ENCODE measurements around the gene PIP4K2A.
"Not testable (repeated sequence)": the region's sequence is repeated elsewhere in the genome, so short reads cannot be mapped to it uniquely, and the experiment has no call there.

The PIP4K2A gene
- 209 reads per million, percentile 93 among the genes with 10 or more reads in this experiment for total RNA-seq

DNA sequence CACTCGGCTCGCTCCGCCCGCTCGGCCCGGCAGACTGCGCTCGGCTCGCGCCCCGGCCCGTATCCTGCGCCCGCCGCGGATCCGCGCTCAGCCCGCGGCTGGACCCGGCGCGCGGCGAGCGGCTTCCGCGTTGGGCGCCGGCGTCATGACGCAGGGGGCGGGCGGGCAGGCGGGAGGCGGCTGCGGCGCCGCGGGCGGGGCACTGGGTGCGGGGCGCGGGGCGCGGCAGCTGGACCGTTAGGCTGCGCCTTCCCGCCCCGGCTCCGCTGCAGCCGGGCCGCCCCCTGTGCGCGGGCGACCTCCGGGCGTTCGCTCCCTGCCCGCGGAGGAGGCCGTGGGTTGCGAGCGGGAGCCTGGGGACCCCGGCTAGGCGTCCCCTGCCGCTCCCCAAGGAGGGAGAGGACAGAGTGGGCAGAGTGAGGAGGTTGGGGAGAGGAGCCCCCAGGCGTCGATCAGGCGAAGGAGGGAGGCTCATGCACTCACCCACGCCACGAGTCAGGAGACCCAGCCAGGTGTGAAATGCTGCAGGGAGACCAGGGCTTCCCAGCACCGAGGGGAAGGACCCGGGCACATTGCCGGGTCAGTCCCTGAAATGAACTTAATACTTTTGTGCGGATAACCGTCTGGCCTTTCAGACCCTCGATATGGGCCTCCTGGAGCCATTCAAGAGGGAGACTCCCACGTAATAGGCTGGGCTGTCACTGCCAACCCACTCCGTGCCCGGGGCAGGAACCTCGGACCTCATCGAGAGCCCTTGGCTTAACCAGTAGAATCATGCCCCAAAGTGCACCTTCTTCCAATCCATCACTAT, at the start of gene PIP4K2A:
Gene PIP4K2A, minus strand, starts transcription at position 100 of the 811 bp plus-strand sequence. CDS start 252 bp downstream, outside the sequence.
- DNase-seq, result peak; percentile 66

DNA sequence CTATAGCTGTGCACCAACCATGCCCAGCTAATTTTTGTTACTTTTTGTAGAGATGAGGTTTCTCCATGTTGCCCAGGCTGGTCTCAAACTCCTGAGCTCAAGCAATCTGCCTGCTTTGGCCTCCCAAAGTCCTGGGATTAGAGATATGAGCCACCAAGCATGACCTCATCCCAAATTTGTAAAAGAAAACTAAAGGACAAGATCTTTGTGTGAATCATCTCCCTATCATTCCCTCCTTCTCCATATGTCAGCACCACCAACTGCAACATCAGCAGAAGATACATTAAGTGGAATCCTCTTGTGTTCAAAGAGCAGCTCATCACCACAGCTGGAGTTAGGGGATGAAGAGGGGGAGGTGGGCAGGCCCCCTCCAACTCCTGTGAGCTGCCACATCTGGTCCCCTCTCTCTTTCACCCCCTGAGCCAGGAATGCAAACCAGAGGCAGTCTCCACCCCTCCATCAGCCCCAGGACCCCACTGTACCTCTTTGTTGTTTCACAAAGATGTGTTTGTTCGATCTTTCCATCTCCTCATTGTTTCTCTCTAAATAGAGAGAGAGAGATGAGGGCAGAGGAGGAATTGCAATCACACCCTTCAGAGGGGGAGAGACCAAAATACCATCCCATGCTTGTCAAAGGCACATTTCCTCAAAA, 47.3 kb upstream of the PIP4K2A start:
- DNase-seq, result no peak

DNA sequence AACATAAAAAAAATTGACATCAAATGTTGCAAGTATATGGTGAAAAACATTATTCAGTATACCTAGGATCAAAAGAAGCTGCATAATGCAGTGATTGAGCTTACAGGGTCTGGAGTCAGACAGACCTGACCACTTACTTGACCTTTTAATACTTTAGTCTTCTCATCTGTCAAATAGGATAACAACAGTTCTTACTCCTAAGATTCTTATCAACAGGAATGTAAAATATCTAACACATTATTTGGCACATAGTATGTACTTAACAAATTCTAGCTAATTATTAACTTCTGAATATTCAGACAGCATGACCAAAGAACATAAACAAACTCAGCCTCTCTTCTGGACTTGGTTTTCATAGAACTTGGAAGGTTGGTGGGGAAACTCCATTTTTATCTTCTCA, 45.6 kb upstream of the PIP4K2A start:
- no peak for DNase-seq

DNA sequence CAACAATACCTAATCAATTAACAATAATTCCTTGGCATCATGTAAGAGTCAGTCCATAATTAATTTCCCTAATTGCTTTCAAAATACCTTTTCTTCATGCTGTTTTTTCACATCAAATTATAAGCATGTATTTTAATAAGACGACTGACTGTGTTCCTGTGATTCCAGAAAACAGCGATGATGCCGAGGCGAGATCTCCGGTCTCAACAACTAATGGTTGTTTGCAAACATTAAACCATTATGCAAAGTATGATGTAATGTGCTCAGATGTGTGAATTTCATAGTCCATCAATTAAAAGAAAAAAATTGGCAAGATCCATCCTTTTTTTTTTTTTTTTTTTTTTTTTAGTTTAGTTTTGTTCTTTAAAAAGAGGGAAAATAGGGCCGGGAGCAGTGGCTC, 44.5 kb upstream of the PIP4K2A start:
- no peak for DNase-seq

DNA sequence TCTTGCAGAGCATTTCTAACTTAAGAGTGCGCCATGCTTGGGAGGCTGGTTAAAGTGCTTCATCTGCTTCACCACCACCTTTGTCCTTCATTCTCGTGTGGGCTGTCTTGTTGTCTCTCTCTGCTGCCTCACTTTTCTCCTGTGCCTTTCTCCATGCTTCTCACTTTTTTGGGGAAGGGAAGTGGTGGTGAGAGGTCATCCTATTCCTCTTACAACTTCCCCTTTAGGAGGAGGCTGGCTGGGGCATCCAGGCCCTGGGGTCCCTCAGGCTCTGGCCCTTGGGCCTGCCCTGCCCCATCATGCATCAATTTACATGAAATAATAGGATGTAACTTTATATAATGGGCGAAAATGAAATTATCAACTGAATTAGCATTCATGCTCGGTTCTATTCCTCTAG, 39.9 kb upstream of the PIP4K2A start:
- DNase-seq, result no peak

DNA sequence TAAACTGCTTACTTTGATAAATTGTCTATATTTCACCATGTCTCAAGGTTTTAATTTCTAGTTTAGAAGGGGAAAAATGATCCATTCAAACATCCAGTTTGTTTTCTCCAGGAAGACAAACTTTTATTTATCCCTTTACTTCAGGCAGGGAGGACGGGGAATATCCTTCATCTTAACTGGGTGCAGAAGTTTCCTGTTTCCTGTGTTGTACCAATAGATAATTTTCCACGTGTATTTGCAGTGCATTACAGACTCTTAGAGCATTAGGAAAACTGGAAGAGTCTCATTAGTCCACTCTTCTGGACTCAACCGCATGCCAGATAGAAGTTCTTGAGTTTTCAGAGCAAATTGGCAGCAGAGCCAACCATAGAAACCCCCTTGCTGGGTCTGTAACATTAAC, 39.4 kb upstream of the PIP4K2A start:
- DNase-seq, result no peak

DNA sequence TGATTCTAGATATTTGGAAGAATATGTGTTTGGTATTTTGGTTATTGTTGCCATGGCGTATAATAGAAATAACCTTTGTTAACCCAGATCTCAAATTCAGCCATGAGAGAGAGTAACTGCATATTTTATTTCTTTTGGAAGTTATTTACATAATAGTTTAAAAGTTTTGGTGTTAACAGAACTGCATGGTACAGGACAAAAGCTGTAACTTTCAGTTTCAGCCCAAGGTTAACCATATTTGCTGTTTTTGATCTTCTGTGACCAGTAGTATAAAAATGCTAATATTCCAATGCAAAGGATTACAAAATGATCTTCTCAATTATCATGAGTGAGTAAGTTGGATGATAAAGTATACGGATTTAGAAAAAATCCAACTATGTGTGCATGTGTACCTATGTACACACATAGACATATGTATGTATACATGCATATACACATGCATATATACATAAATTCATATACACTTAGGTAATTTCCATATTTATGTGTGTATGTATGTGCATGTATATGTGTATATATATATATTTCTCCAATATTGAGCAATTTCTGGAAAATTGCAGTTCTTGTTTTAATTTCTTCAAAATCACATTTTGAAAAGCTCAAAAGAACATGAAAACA, 38.0 kb upstream of the PIP4K2A start:
- DNase-seq, result no peak

DNA sequence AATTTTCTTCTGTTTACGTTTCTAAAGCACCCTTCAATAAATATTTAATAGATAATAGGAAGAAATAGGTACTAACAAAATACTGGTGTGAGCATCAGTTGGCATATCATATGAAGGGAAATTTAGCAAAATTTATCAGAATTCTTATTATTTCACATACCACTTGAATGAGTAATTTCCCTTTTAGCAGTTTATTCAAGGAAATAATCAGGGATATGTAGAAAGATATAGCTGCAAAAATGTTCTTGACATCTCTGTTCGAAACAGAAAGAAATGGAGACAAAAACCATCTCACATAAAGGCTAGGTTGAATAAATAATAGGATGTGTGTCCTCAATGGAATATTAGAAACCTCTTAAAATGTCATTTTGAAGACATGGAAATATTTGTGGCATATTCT, 35.8 kb upstream of the PIP4K2A start:
- no peak for DNase-seq

DNA sequence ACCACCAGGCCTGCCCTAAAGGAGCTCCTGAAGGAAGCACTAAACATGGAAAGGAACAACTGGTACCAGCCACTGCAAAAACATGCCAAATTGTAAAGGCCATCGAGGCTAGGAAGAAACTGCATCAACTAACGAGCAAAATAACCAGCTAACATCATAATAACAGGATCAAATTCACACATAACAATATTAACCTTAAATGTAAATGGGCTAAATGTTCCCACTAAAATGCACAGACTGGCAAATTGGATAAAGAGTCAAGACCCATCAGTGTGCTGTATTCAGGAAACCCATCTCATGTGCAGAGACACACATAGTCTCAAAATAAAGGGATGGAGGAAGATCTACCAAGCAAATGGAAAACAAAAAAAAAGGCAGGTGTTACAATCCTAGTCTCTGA, 30.5 kb upstream of the PIP4K2A start:
- DNase-seq, result not testable (repeated sequence)

DNA sequence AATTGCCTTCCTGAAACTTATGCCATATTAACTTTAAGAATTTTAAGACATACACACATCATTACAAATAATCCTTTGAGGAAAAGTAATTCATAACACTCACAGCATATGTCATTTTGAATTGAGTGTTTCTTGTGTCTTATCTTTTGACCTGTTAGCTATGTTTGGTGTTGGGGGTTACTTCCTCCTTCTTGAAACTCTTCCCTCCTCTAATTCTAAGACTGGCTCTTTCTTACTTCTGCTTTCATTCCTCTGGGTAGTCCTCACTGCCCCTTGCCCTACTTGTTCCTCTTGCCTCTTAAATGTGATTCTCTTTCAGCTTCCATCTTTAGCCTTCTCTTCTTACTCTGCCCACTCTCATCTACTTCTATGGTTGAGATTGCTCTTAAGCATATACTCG, 28.3 kb upstream of the PIP4K2A start:
- no peak for DNase-seq

DNA sequence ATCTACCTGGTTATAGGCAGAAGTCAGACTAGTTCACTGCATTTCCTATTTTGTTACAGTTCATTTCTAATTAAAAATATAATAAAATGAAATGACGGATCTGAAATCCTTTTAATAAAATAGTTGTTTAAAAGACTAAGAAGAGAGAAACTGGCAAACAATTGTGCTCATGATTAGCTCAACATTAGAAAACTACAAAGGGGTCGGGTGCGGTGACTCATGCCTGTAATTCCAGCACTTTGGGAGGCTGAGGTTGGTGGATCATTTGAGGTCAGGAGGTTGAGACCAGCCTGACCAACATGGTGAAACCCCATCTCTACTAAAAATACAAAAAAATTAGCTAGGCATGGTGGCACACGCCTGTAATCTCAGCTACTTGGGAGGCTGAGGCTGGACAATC, 27.3 kb upstream of the PIP4K2A start:
- not testable (repeated sequence) for DNase-seq

DNA sequence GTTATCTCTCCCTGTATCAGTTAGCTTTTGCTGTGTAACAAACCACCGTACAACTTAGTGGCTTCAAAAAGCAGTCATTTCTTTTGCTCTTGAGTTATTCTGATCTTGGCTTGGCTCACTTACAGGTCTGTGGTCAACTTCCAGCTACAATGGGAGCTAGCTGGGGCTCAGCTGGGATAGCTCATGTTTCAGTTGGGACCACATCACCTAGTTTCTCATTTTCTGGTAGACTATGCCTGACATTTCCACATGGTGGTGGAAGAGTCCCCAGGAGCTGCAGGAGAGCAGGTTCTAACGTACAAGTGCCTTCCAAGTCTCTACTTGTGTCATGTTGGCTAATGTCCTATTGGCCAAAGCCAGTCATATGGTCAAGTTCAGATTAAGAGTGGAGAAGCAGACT, 25.8 kb upstream of the PIP4K2A start:
- DNase-seq, result no peak

DNA sequence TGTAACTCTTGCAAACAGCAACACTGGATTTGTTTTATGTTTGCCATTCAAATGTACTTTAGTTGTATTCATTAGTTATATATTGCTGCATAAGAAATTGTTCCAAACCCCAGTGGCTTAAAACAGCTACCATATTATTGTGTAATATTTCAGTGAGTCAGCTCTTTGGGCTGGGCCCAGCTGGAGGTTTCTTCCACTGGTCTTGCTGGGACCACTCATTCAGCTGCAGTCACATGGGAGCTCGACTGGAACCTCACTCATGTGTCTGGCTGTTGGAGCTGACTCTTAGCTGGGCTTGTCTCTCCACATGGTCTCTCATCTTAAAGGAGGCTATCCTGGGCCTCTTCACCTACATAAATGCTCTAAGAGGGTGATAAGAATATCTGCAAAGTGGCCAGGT, 23.2 kb upstream of the PIP4K2A start:
- no peak for DNase-seq

DNA sequence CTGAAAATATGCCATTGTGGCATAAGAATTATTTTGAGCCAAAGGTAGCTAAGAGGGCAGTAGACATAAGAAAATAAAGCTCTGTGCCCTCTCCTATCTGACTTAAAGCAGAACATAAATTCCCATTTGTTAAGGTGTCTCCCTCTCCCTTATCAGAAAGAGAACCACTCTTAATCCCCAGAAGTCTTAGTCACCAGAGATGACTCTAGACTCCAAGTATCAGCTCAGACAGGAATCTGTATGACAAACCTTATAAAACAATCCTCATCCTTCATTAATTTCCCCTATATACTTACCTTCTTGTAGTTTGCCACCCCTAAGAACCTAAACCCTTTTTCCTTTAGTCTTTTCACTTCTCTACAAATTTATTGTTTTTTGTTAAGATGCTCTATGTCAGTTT, 21.8 kb upstream of the PIP4K2A start:
- no peak for DNase-seq

DNA sequence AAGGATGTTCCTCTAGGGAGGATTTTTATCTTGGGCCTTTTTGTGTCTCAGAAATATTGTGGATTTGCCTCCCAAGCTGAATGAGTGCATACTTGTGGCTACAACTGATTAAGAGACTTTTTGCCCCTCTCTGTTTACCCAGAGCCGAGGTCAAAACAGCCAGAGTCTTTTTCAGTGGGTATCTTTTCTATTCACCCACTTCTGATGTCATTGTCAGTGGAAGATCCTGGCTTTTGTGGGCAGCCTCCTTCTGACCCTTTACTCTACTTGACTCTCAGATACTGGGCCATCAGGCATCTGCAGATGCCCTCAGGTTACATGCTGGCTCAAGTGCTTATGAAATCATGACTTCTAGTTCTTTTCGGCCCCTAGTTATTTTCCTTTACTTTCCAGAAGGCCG, 19.6 kb upstream of the PIP4K2A start:
- DNase-seq, result no peak

DNA sequence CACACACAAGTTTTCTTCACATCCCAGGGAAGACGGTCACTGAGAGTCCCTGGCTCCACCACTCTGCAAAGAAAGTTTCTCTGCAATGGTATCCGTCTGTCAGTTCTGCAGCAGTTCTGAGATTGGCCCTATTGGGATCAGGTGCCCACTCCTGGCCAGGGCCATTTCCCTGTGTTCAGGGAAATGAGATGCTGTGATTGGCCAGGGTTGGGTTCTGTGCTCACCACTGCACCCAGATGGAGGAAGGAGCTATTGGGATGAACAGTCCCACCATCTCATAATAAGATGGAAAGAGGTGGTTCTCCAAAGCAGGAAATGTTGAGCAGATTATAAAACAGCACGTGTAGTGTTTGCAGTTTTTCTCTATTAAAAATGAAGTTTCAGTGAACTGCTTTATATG, 13.3 kb upstream of the PIP4K2A start:
- no peak for DNase-seq

DNA sequence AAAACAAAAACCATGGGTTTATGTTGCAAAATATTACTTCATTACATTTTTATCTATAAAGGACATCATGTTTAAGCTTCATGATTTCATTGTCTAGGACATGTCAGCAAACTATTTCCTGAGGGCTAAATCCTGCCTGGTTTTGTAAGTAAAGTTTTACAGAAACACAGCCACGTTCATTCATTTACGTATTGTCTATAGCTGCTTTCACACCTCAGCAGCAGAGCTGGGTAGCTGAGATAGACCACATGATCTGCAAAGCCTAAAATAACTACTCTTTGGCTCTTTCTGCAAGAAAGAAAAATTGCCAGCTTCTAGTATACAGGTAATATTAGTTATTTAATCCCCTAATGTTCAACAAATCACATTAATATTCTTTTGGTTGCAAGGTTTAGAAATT, 12.7 kb upstream of the PIP4K2A start:
- DNase-seq, result no peak

DNA sequence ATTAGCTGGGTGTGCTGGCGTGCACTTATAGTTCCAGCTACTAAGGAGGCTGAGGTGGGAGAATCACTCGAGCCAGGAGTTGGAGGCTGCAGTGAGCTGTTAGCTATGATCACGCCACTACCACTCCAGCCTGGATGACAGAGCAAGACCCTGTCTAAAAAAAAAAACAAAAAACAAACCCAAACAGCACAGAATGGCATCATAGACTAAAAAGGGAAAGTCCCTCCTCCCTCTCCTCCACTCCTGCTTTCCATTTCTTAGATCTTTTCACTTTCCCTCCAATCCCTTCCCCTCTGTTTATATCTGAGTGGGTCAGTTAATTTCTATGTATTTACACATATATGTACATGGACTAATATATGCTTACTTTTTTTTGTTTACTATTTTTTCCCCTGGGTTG, 10.4 kb upstream of the PIP4K2A start:
- no peak for DNase-seq

DNA sequence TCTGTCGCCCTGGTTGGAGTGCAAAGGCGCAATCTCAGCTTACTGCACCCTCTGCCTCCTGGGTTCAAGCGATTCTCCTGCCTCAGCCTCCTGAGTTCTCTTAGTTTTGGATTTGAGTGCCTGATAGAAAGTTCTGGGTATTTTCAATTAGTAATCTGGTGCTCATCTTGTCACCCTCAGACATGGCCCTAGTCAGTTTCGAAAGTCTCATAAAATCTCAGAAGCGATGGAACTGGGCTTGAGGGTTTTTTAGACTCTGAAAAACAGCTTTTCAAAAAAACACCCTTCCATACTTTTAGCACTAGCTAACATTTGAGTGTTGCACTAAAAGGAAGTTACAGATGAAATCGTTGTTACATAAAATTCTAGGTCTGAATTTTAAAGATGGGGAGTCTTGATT, 9.4 kb upstream of the PIP4K2A start:
- DNase-seq, result no peak

DNA sequence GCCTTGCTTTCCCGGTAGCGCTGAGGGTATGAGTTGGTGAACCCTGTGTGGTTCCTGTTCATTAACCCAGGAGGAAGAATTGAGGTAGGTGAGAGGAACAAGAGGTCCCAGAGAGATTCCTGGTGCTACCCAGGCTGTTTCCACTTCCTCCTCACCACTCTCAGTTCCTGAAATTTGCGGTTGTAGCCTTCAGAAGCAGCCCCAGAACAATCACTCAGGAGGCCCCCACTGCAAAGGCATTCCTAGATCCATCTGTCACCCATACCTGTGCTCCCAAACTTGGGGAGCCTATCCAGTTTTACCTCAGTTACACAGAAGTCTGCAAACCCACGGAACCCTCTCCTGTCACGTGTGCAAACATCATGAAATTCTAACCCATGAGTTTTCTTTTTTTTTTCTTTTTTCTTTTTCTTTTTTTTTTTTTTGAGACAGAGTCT, 9.0 kb upstream of the PIP4K2A start:
- no peak for DNase-seq

DNA sequence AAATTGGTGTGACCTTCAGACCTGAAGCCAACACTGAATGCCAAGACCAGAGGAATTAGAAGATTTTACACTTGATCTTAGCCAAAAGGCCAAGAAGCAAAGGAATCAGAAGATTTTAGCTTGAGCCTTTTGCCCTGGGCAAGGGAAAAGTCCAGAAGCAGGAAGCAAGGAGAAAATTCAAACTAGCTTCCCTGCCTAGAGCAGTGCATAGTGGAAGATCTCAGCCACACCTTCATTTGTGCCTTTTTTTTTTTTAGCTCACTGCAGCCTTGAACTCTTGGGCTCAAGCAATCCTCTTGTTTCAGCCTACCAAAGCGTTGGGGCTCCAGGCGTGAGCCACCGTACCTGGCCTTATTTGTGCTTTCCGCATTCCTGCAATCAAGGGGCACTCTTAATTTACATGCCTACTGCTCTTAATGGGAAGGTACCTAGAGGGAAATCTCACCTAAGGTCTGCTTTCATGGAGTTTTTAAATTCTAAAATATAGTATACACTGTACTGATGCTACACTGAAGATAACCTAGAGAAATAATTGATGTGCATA, 8.3 kb upstream of the PIP4K2A start:
- DNase-seq, result no peak

DNA sequence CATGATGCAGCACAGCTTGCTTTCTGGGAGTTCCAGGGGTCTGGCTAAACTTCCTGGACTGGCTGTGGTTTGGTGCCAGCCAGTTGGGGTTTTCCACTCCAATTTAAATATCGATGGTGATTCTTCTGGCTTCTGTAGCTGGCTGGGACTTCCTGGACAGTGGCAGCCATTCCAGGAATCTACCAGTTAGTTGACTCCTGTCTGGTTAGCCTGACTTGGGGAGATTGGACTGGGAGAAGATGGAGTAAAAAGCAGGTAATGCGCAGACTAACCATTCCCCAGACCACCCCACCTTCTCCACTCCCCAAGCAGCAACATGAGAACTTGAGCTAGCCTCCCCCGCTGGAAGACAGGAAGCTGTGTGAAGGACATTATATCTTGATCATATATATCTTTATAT, 6.3 kb upstream of the PIP4K2A start:
- no peak for DNase-seq

DNA sequence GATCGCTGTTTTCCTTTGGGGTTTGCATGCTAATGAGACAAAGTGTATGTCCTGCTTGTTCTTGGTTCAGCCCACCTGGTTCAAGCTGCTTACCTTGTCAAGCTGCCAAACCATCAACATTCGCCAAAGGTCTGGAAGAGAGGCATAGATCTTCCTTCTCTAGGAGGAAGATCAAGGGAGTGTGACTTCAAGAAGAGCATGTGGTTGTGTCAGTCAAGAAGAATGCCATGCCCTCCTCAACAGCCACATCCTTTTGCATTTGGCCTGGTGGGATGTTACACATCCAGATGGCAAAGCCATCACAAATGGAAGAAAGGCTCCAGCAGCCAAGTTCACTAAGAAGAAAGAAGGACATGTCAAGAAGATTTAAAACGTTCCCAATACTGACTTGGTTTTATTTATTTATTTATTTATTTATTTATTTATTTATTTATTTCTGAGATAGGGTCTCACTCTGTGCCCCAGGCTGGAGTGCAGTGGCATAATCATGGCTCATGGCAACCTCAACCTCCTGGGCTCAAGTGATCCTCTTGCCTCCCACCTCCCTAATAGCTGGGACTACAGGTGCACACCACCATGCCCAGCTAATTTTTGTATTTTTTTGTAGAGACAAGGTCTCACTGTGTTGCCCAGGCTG, 5.1 kb upstream of the PIP4K2A start:
- DNase-seq, result no peak
